ENCODE measurements around the gene AFF3.

The AFF3 gene

DNA sequence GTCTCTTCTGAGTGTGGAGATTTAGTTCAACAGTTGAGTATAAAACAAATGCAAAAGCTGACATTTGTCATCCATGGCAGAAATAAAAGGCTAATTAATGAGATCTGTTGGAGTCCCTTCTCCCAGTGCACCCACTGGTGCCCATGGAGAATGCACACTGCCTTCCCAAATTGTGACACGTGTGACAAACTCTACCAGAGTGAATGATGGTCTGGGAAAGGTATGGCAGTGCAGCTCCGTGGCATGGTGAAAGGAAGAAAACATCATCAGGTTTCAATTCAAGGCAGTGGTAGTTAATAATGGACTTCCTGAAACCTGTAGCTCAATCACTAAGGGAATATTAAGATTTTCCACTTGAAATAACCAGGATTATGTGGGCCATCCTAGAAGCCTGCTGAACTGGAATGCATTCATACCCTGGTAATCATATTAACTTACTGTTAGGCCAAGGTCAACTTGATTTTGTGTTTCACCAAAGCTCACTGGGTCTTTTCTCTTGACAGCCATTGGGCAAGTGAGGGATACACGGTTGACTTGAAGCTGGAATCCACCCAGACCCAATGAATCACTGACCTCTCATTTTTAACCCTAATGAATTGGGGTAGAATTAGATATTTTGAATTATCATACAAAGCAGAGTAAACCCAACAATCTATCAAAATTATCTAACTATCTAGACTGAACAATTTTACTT lies 167.6 kb downstream of the AFF3 start:
- Histone ChIP-seq H2AFZ (ENCODE audit: low read depth, low read length) (no peak overlapping the region), H3K4ac (ENCODE audit: low read depth in 1 of 2, low read length in 2 of 2) (no peak overlapping the region), H3K4me3 (ENCODE audit: insufficient read depth in 1 of 2, low read depth in 1 of 2, low read length in 2 of 2) (no peak overlapping the region), H3K14ac (ENCODE audit: low read length in 2 of 2) (no peak overlapping the region), H3K27ac (ENCODE audit: low read length, poor library complexity, severe bottlenecking) (peak overlapping the region; percentile 95), H2BK5ac (ENCODE audit: low read depth, low read length, poor library complexity, severe bottlenecking) (no peak overlapping the region), H3K4me2 (ENCODE audit: low read length, poor library complexity, severe bottlenecking) (peak overlapping the region; percentile 10), H3K18ac (ENCODE audit: low read depth in 1 of 2, low read length in 2 of 2) (no peak overlapping the region), H3K36me3 (ENCODE audit: control insufficient read depth in 1 of 2, insufficient read depth in 2 of 2, low read depth in 1 of 2, low read length in 2 of 2) (peaks cover 0 to 3% of the 10 kb centered on the region in 2 experiments), H3K27me3 (ENCODE audit: control insufficient read depth in 1 of 2, insufficient read depth in 1 of 2, low read length in 2 of 2) (peaks cover 0 to 5% of the 10 kb centered on the region in 2 experiments), H4K8ac (ENCODE audit: low read length) (no peak overlapping the region), H2BK12ac (ENCODE audit: low read length in 2 of 2) (peak overlapping the region in 1 of 2 experiments; percentile 45), H3K23ac (ENCODE audit: low read length in 2 of 2) (no peak overlapping the region), H3K9ac (ENCODE audit: low read length) (no peak overlapping the region), H3K9me3 (ENCODE audit: control insufficient read depth, low read length) (no peaks in the 10 kb centered on the region), H2BK15ac (ENCODE audit: low read depth, poor library complexity, severe bottlenecking) (no peak overlapping the region), H4K91ac (ENCODE audit: low read length) (no peak overlapping the region), H3K4me1 (ENCODE audit: control insufficient read depth, insufficient read depth, low read depth, low read length) (peaks cover 4% of the 10 kb centered on the region), H2BK120ac (ENCODE audit: low read depth, low read length) (no peak overlapping the region), H2AK5ac (ENCODE audit: low read length, severe bottlenecking) (peak overlapping the region; percentile 58), H3K79me1 (replicated peaks; ENCODE audit: low read length, poor library complexity, severe bottlenecking) (peaks cover 35% of the 10 kb centered on the region)
- DNase-seq: no peak
- WGBS: 100% methylated on average over 2 of the region's 3 CpGs

DNA sequence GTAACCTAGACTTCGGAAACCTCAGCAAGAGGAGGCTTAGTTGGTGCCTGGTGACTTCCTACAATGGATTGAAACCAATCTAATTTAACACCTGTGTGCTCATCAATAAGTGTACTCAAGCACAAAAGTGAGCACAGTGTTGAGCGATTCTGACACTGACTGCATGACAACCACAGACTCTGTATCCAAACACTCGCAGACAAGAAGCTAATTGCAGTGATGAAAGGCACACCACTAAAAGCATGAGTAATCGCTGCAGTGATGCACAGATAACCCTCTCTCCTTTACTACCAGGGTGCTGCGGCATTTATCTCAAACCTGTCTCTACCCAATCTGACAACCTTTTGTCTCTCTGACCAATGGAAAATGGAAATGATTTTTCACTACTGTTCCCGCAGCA lies 168.1 kb downstream of the AFF3 start:
- no peak overlapping the region for H3K14ac ChIP-seq (ENCODE audit: low read length in 2 of 2)
- H2BK120ac ChIP-seq (ENCODE audit: low read depth, low read length): no peak overlapping the region
- WGBS: 62% methylated on average over 5 of the region's 6 CpGs
- H4K8ac ChIP-seq (ENCODE audit: low read length): no peak overlapping the region
- no peak overlapping the region for H2BK5ac ChIP-seq (ENCODE audit: low read depth, low read length, poor library complexity, severe bottlenecking)
- no peak overlapping the region for H3K4me3 ChIP-seq (ENCODE audit: insufficient read depth in 1 of 2, low read depth in 1 of 2, low read length in 2 of 2)
- no peak overlapping the region for H3K18ac ChIP-seq (ENCODE audit: low read depth in 1 of 2, low read length in 2 of 2)
- H3K4ac ChIP-seq (ENCODE audit: low read depth in 1 of 2, low read length in 2 of 2): no peak overlapping the region
- peaks cover 0 to 3% of the 10 kb centered on the region in 2 experiments for H3K36me3 ChIP-seq (ENCODE audit: control insufficient read depth in 1 of 2, insufficient read depth in 2 of 2, low read depth in 1 of 2, low read length in 2 of 2)
- H2BK12ac ChIP-seq (ENCODE audit: low read length in 2 of 2): no peak overlapping the region
- H3K23ac ChIP-seq (ENCODE audit: low read length in 2 of 2): no peak overlapping the region
- H3K4me1 ChIP-seq (ENCODE audit: control insufficient read depth, insufficient read depth, low read depth, low read length): peaks cover 4% of the 10 kb centered on the region
- H3K9me3 ChIP-seq (ENCODE audit: control insufficient read depth, low read length): no peaks in the 10 kb centered on the region
- H3K27ac ChIP-seq (ENCODE audit: low read length, poor library complexity, severe bottlenecking): peak overlapping the region; percentile 95
- peak overlapping the region; percentile 10 for H3K4me2 ChIP-seq (ENCODE audit: low read length, poor library complexity, severe bottlenecking)
- peaks cover 33% of the 10 kb centered on the region for H3K79me1 ChIP-seq (replicated peaks; ENCODE audit: low read length, poor library complexity, severe bottlenecking)
- H4K91ac ChIP-seq (ENCODE audit: low read length): no peak overlapping the region
- H2BK15ac ChIP-seq (ENCODE audit: low read depth, poor library complexity, severe bottlenecking): no peak overlapping the region
- peaks cover 0 to 5% of the 10 kb centered on the region in 2 experiments for H3K27me3 ChIP-seq (ENCODE audit: control insufficient read depth in 1 of 2, insufficient read depth in 1 of 2, low read length in 2 of 2)
- H3K9ac ChIP-seq (ENCODE audit: low read length): no peak overlapping the region
- no peak overlapping the region for H2AK5ac ChIP-seq (ENCODE audit: low read length, severe bottlenecking)
- H2AFZ ChIP-seq (ENCODE audit: low read depth, low read length): no peak overlapping the region
- DNase-seq: peak; percentile 77

DNA sequence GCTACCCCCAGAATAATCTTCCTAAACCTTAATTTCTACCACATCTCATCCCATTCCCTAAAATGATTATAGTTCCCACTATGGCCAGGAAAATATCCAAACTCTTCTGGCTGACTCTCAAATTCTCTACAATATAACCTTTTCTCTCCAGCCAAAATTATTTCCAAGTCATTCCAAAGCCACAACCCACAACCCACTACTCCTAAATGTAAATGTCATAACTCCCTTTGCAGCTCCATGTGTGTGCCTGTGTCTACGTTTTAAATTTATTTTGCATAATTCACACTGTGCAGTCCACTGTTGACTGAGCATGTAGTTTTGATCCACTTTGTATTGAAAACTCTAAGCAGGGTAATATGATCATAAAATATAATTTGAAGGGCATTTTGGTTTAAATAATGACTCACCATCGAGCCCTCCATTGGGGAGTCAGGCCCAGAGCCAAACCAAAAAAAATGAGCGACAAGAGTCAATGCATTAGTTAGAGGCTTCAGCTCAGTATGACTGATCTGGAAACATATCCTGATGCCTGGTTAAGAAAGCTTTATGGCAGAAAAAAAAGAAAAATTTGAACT lies 171.0 kb downstream of the AFF3 start:
- Histone ChIP-seq H3K79me1 (replicated peaks; ENCODE audit: low read length, poor library complexity, severe bottlenecking) (peaks cover 38% of the 10 kb centered on the region), H3K4me2 (ENCODE audit: low read length, poor library complexity, severe bottlenecking) (no peak overlapping the region), H2BK120ac (ENCODE audit: low read depth, low read length) (no peak overlapping the region), H3K4me3 (ENCODE audit: insufficient read depth in 1 of 2, low read depth in 1 of 2, low read length in 2 of 2) (no peak overlapping the region), H3K4ac (ENCODE audit: low read depth in 1 of 2, low read length in 2 of 2) (no peak overlapping the region), H3K9me3 (ENCODE audit: control insufficient read depth, low read length) (no peaks in the 10 kb centered on the region), H2BK15ac (ENCODE audit: low read depth, poor library complexity, severe bottlenecking) (no peak overlapping the region), H3K14ac (ENCODE audit: low read length in 2 of 2) (no peak overlapping the region), H3K23ac (ENCODE audit: low read length in 2 of 2) (no peak overlapping the region), H2AK5ac (ENCODE audit: low read length, severe bottlenecking) (no peak overlapping the region), H2AFZ (ENCODE audit: low read depth, low read length) (no peak overlapping the region), H3K27ac (ENCODE audit: low read length, poor library complexity, severe bottlenecking) (no peak overlapping the region), H3K4me1 (ENCODE audit: control insufficient read depth, insufficient read depth, low read depth, low read length) (peaks cover 4% of the 10 kb centered on the region), H2BK5ac (ENCODE audit: low read depth, low read length, poor library complexity, severe bottlenecking) (no peak overlapping the region), H3K36me3 (ENCODE audit: control insufficient read depth in 1 of 2, insufficient read depth in 2 of 2, low read depth in 1 of 2, low read length in 2 of 2) (peaks cover 0 to 10% of the 10 kb centered on the region in 2 experiments), H3K18ac (ENCODE audit: low read depth in 1 of 2, low read length in 2 of 2) (no peak overlapping the region), H3K27me3 (ENCODE audit: control insufficient read depth in 1 of 2, insufficient read depth in 1 of 2, low read length in 2 of 2) (peaks cover 0 to 22% of the 10 kb centered on the region in 2 experiments), H2BK12ac (ENCODE audit: low read length in 2 of 2) (no peak overlapping the region), H4K8ac (ENCODE audit: low read length) (no peak overlapping the region), H3K9ac (ENCODE audit: low read length) (no peak overlapping the region), H4K91ac (ENCODE audit: low read length) (no peak overlapping the region)
- no peak for DNase-seq
- WGBS: 97% methylated on average over 3 of the region's 3 CpGs

DNA sequence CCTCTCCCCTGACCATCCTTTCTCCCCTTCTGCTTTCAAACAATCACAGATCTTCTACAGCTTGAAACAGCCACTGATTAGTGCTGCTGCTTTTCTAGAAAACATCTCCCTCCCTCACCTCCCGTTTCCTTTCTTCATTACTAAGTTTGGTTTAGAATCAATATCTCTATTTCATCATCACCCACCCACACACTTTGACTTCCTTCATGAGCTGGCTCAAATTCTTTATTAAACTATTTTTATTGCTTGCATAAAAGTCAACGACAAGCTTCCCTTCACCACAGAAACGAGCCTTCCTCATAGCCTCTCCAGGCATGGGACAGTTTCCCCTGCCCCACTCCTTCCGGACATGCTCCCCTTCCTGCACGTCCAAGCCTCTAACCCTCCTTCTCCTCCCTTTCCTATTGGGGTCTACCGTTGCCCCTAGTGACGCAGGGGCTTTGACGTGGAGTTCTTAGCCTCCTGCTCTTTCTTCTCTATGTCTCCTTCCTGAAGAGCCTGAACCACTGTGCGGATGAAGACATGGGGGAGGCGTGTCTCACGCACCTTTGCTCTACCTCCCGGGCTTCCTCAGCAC lies 172.0 kb downstream of the AFF3 start:
- no peak overlapping the region for H3K18ac ChIP-seq (ENCODE audit: low read depth in 1 of 2, low read length in 2 of 2)
- no peak overlapping the region for H2AK5ac ChIP-seq (ENCODE audit: low read length, severe bottlenecking)
- DNase-seq: no peak
- H3K36me3 ChIP-seq (ENCODE audit: control insufficient read depth in 1 of 2, insufficient read depth in 2 of 2, low read depth in 1 of 2, low read length in 2 of 2): peaks cover 0 to 10% of the 10 kb centered on the region in 2 experiments
- peaks cover 0 to 22% of the 10 kb centered on the region in 2 experiments for H3K27me3 ChIP-seq (ENCODE audit: control insufficient read depth in 1 of 2, insufficient read depth in 1 of 2, low read length in 2 of 2)
- no peak overlapping the region for H2AFZ ChIP-seq (ENCODE audit: low read depth, low read length)
- H3K9me3 ChIP-seq (ENCODE audit: control insufficient read depth, low read length): no peaks in the 10 kb centered on the region
- no peak overlapping the region for H2BK12ac ChIP-seq (ENCODE audit: low read length in 2 of 2)
- H2BK15ac ChIP-seq (ENCODE audit: low read depth, poor library complexity, severe bottlenecking): no peak overlapping the region
- H3K27ac ChIP-seq (ENCODE audit: low read length, poor library complexity, severe bottlenecking): no peak overlapping the region
- no peak overlapping the region for H3K4me2 ChIP-seq (ENCODE audit: low read length, poor library complexity, severe bottlenecking)
- H2BK120ac ChIP-seq (ENCODE audit: low read depth, low read length): no peak overlapping the region
- no peak overlapping the region for H3K4me3 ChIP-seq (ENCODE audit: insufficient read depth in 1 of 2, low read depth in 1 of 2, low read length in 2 of 2)
- no peak overlapping the region for H3K14ac ChIP-seq (ENCODE audit: low read length in 2 of 2)
- H3K9ac ChIP-seq (ENCODE audit: low read length): no peak overlapping the region
- 90% methylated on average over 12 of the region's 12 CpGs for WGBS
- no peak overlapping the region for H2BK5ac ChIP-seq (ENCODE audit: low read depth, low read length, poor library complexity, severe bottlenecking)
- H3K79me1 ChIP-seq (replicated peaks; ENCODE audit: low read length, poor library complexity, severe bottlenecking): peaks cover 38% of the 10 kb centered on the region
- peak overlapping the region in 1 of 2 experiments; percentile 41 for H3K4ac ChIP-seq (ENCODE audit: low read depth in 1 of 2, low read length in 2 of 2)
- H3K4me1 ChIP-seq (ENCODE audit: control insufficient read depth, insufficient read depth, low read depth, low read length): peaks cover 4% of the 10 kb centered on the region
- no peak overlapping the region for H4K91ac ChIP-seq (ENCODE audit: low read length)
- H3K23ac ChIP-seq (ENCODE audit: low read length in 2 of 2): no peak overlapping the region
- H4K8ac ChIP-seq (ENCODE audit: low read length): peak overlapping the region; percentile 7

All from mesenchymal stem cell (in vitro differentiated cells and primary cell).